Ovary (tissue), 9 donors: ENCODE measurements around the gene ARNT2. TPM values are rescaled to one million over a fixed set of nuclear protein-coding genes. Genes with fewer than 3 reads are reported as not detected.

Experiments
- DNase-seq, 5 donors: peaks; one replicate each; pipeline ENCODE4 v3.0.0-alpha.2; 2019 to 2020
- H3K27ac ChIP-seq, 2 donors: fragments of 200-600 bp; one replicate each; pipeline versions ENCODE4 v1.5.1 to v1.8.0; 2019 to 2022
- H3K27me3 ChIP-seq: fragments of 200-600 bp; one replicate; pipeline ENCODE4 v1.8.0; 2022
- H3K36me3 ChIP-seq: fragments of 200-600 bp; sonication (generic); one replicate; pipeline ENCODE4 v1.5.1; 2019
- H3K4me1 ChIP-seq: one replicate; pipeline ENCODE4 v1.8.1; 2013; ENCODE audit warnings: mild to moderate bottlenecking, moderate library complexity; ENCODE audit not compliant: insufficient read depth
- H3K4me3 ChIP-seq: fragments of 200-600 bp; sonication (generic); one replicate; pipeline ENCODE4 v1.5.1; 2017
- H3K9me3 ChIP-seq, 2 donors: fragments of 200-600 bp in 1 of 2; sonication (generic) in 1 of 2; one replicate each; pipeline versions ENCODE4 v1.5.1 to v1.8.1; 2013 to 2019; ENCODE audit warnings: mild to moderate bottlenecking in 1 of 2, moderate library complexity in 1 of 2
- CTCF ChIP-seq, 3 donors: fragments of 450-650 bp in 2 of 3; fragments of 200-600 bp in 1 of 3; IDR thresholded peaks; one replicate each; pipeline versions ENCODE4 v1.5.1 to v1.8.0; 2016 to 2022; ENCODE audit warnings: antibody characterized with exemption in 3 of 3, mild to moderate bottlenecking in 1 of 3
- EP300 ChIP-seq: sonication (generic); formaldehyde crosslinking; IDR thresholded peaks from one replicate; pipeline ENCODE4 v1.6.1; 2017; ENCODE audit warnings: antibody characterized with exemption
- POLR2A ChIP-seq: fragments of 450-650 bp; IDR thresholded peaks from one replicate; pipeline ENCODE4 v1.6.1; 2017; ENCODE audit warnings: antibody characterized with exemption, mild to moderate bottlenecking, moderate library complexity
- WGBS, 3 donors: extraction: QIAGEN DNeasy Blood & Tissue Kit in 1 of 3; methylation state at CpG; one replicate each; pipeline versions ENCODE4 v1.1.5 to v1.1.7; 2013 to 2017; 5-methylcytosine and 5-hydroxymethylcytosine counted together
- intact Hi-C, 4 donors: fragments of 100-400 bp; cut with DNase I; formaldehyde crosslinking; loops; one replicate each; pipeline versions ENCODE4 v1.11.0 to v1.15.1; 2022 to 2023
- polyA plus RNA-seq, 2 donors: library from polyadenylated mRNA; stranded (reverse); fragments of 200-250 nt in 1 of 2; fragments of 350-450 nt in 1 of 2; fragmentation: Illumina TruSeq in 1 of 2; extraction: RNeasy Lipid Tissue Mini Kit (QIAGEN cat#74804) in 1 of 2; gene quantifications; one replicate each; pipeline ENCODE4 v1.2.3, GENCODE V29; 2013 to 2014
- total RNA-seq, 7 donors: library from RNA; depleted of rRNA in 2 of 7; stranded (reverse); fragments of >200 nt in 2 of 7; fragmentation: NEBNext Ultra II Directional in 3 of 7; extraction: Animal tissue kit (Norgen Biotek cat#: 25700) in 3 of 7; gene quantifications; one replicate each; pipeline versions ENCODE4 v1.1.0 to v1.2.4, GENCODE V29; 2016 to 2023
- donor health status: DM: no; HTN: no; CAD: no; lungs with moderate emphysema.
- donor health status: DM: no; HTN: no; CAD: no.
- donor health status: Bipolar disorder and iron deficiency.
- donor health status: DM: yes; HTN: yes; CAD: no.
- donor health status: DM: no; HTN: no; CAD: no.
- donor health status: DM: yes; HTN: yes; CAD: no.

ARNT2 gene
- total and polyA plus RNA-seq, 9 donors: 11.0 to 20.5 (median 16.2) TPM

DNA sequence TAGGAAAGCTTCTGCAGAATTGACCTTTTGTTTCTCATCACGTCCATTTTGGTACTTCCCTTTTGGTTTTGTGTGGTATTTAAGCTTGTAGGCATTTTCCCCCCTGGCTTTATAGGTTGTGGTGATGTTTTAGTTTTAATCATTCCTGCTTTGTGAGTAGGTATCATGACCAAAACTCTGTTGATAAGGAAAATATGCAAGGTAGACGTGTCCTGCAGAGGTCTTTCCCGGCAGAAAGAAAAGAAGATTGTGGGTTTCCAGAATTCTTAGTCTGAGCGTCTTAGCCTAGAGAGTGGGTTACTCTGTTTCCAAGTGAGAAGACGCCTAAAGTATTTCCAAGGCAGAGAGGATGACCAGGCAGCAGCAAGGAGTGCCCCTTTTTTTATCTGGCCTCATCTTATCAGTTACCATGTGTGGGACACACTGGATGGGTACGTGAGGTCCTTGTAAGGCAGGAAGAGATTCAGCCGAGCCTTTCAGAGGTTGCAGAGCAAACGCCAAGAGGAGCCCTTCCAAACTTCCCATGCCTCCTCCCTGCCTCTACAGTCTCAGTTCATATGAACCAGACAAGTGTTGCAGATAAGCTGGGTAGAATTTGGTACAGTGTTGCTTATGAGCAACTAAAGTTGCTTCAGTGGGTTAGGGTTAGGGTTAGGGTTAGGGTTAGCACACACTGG, 58.8 kb downstream of the ARNT2 start:
- no peaks in the 10 kb centered on the region for H3K9me3 ChIP-seq
- H3K4me3 ChIP-seq: no peak overlapping the region
- intact Hi-C loops: loop anchor here in 2 of 4 donors (5.0 kb wide), 3 partner anchors 49 to 514 kb away; no protein-coding TSS in a partner anchor
- TF ChIP-seq CTCF (IDR thresholded peaks at IDR 0.05) (no peak), POLR2A (no peak), EP300 (no peak)
- H3K4me1 ChIP-seq: peaks cover 21% of the 10 kb centered on the region
- no peak for DNase-seq
- no peak overlapping the region for H3K27ac ChIP-seq
- no peaks in the 10 kb centered on the region for H3K27me3 ChIP-seq
- no peaks in the 10 kb centered on the region for H3K36me3 ChIP-seq
- WGBS, 3 donors: 80 to 91% (median 85%) methylated on average over 8 of the region's 8 CpGs

DNA sequence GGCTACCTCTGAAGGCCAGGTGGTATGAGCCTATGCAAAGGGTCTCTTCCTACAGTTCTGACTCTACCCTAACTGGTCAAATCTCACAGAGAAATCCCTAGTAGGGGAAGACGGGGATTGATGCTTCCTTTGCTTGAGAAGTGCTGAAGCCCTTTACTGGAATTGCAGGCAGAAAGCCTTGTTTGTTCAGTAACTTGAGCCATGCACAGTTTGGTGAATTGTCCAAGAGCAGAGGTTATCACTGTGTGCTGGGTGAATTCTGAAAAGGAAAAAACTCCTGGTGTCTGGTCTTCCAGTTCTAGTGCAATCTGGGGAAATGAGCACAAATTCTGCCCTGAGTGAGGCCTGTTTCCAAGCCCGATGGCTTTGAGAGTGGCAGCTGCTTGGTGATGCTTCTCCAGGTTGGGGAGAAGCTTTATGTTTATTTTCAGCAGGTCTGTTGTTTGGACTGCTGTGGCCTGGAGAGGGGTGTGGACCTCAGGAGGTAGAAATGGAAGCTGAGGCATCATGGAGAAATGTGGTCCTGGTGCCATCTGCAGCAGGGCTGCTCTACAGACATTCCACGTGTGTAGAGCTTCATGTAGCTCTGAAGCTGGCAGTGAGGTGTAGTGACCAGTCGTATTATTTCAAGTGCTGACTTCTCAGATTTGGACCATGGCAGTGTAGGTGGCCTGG, 60.9 kb downstream of the ARNT2 start:
- H3K27ac ChIP-seq: no peak overlapping the region
- H3K27me3 ChIP-seq: no peaks in the 10 kb centered on the region
- H3K4me3 ChIP-seq: no peak overlapping the region
- TF ChIP-seq CTCF (IDR thresholded peaks at IDR 0.05) (no peak), EP300 (no peak), POLR2A (no peak)
- no peak for DNase-seq
- H3K9me3 ChIP-seq: no peaks in the 10 kb centered on the region
- no peaks in the 10 kb centered on the region for H3K36me3 ChIP-seq
- intact Hi-C loops: loop anchor here in 2 of 4 donors (5.0 kb wide), 3 partner anchors 47 to 512 kb away; no protein-coding TSS in a partner anchor
- peaks cover 11% of the 10 kb centered on the region for H3K4me1 ChIP-seq
- WGBS, 3 donors: 57 to 76% (median 62%) methylated on average over 4 of the region's 4 CpGs

DNA sequence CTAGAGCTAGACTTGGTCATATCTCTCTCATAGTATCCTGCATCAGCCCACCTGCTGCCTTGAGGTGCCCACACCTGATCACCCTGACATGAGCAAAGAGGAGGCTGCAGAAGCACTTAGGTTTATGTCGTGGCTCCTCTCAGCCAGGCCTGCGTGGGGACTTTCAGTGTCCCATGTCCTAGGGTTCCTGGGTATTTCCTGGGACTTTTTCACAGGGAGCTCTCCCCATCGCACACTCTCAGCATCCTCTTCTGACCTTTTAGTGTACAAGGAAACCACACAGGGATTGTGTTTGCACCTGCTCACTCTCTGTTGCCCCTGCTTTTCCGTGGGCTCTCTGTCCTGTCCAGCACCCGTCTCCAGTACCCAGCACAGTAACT, 61.4 kb downstream of the ARNT2 start:
- 93 to 96% (median 95%) methylated on average over 5 of the region's 5 CpGs for WGBS, 3 donors

DNA sequence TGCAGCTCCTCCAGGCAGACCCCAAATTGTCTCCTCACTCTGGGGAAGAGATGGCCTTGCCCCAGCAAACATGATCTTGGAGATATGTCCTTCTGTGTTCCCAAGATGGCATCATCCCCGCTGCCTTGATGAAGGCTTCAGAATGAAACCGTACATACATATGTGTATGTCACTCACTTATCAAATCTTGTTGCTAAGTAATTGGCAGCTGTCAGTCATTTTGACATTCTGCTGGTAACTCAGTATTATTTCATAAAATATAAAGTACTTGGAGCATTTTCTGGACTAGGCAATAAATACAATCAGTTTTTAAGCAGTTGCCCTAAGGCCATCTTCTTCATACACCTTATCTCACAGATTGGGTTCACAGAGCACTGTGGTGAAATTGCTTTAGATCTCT, 62.4 kb downstream of the ARNT2 start:
- H3K27ac ChIP-seq: no peak overlapping the region
- H3K27me3 ChIP-seq: no peaks in the 10 kb centered on the region
- H3K36me3 ChIP-seq: no peaks in the 10 kb centered on the region
- WGBS, 3 donors: 94 to 97% (median 96%) methylated on average over 2 of the region's 2 CpGs
- H3K4me3 ChIP-seq: no peak overlapping the region
- DNase-seq: no peak
- H3K4me1 ChIP-seq: peaks cover 11% of the 10 kb centered on the region
- no peak for TF ChIP-seq EP300
- TF ChIP-seq POLR2A: no peak
- no peak for TF ChIP-seq CTCF (IDR thresholded peaks at IDR 0.05)
- intact Hi-C loops: no loop called here
- H3K9me3 ChIP-seq: no peaks in the 10 kb centered on the region

More for the DNA sequence above, 61.4 kb downstream of the ARNT2 start:
- TF ChIP-seq CTCF (IDR thresholded peaks at IDR 0.05) (no peak), POLR2A (no peak), EP300 (no peak)
- H3K9me3 ChIP-seq: no peaks in the 10 kb centered on the region
- H3K4me1 ChIP-seq: peaks cover 11% of the 10 kb centered on the region
- DNase-seq: no peak
- no peaks in the 10 kb centered on the region for H3K36me3 ChIP-seq
- H3K27ac ChIP-seq: no peak overlapping the region
- intact Hi-C loops: no loop called here
- H3K4me3 ChIP-seq: no peak overlapping the region
- H3K27me3 ChIP-seq: no peaks in the 10 kb centered on the region
